H1 (cell line): Measurements from ENCODE around the gene GNAT1. TPM values are rescaled to one million over a fixed set of nuclear protein-coding genes. Genes with fewer than 3 reads are reported as not detected.

Experiments used
- CBX8 ChIP-seq: fragments of 300-800, 300-1000 bp; sonication (generic); IDR thresholded peaks from 2 replicates; pipeline ENCODE4 v1.7.1; 2016; ENCODE audit warnings: low read depth, low read length, borderline replicate concordance
- GABPA ChIP-seq: IDR thresholded peaks from 2 replicates; pipeline ENCODE4 v1.6.1; 2011; ENCODE audit warnings: mild to moderate bottlenecking, low read length, moderate library complexity, borderline replicate concordance; ENCODE audit not compliant: insufficient read depth
- GTF2F1 ChIP-seq: IDR thresholded peaks from 2 replicates; pipeline ENCODE4 v1.6.1; 2012; ENCODE audit warnings: low read depth, low read length, improper control_type of control experiment, borderline replicate concordance
- KDM5A ChIP-seq: fragments of 200-600 bp; IDR thresholded peaks from 2 replicates; pipeline ENCODE4 v1.7.1; 2012; ENCODE audit warnings: mild to moderate bottlenecking, low read length, inconsistent platforms, mixed read lengths
- POU5F1 ChIP-seq: IDR thresholded peaks from 2 replicates; pipeline ENCODE4 v1.6.1; 2011; ENCODE audit warnings: low read depth, mild to moderate bottlenecking, low read length, moderate library complexity
- RXRA ChIP-seq: IDR thresholded peaks from 2 replicates; pipeline ENCODE4 v1.6.1; 2011; ENCODE audit warnings: low read depth, mild to moderate bottlenecking, low read length, moderate library complexity; ENCODE audit not compliant: insufficient read depth
- SAP30 ChIP-seq: fragments of 300-600 bp; sonication (generic); IDR thresholded peaks from 2 replicates; pipeline ENCODE4 v1.7.1; 2012; ENCODE audit warnings: low read length, moderate library complexity, mild to moderate bottlenecking, inconsistent platforms; ENCODE audit not compliant: insufficient read depth, insufficient replicate concordance
- YY1 ChIP-seq: IDR thresholded peaks from 2 replicates; pipeline ENCODE4 v1.6.1; 2011; ENCODE audit warnings: low read depth, mild to moderate bottlenecking, low read length
- polyA plus RNA-seq, 7 experiments: library from polyadenylated mRNA; depleted of rRNA in 3 of 7; stranded (reverse) in 5 of 7; unstranded in 2 of 7; fragments of >200 nt in 5 of 7; fragments of 200-250 nt in 2 of 7; gene quantifications; 1 replicate in 5 of 7; 2 replicates in 1 of 7; 4 replicates in 1 of 7; pipeline versions ENCODE4 v1.2.1 to v1.2.3, GENCODE V29; 2011 to 2013; ENCODE audit warnings: missing spikeins in 2 of 7, mixed read lengths in 2 of 7
- total RNA-seq: library from RNA; stranded (reverse); fragmentation: NEBNext Ultra II Directional; extraction: Animal tissue kit (Norgen Biotek cat#: 25700); gene quantifications from 2 replicates; pipeline ENCODE4 v1.2.1, GENCODE V29; 2021
- TF ChIP-seq, protein P1 (sequence below): fragments of 300-600 bp; sonication (generic); IDR thresholded peaks from 2 replicates; pipeline ENCODE4 v1.7.1; 2012; ENCODE audit warnings: low read length, moderate library complexity, mild to moderate bottlenecking, inconsistent platforms; ENCODE audit not compliant: insufficient replicate concordance
- TF ChIP-seq, protein P2 (sequence below): IDR thresholded peaks from 2 replicates; pipeline ENCODE4 v1.6.1; 2011; ENCODE audit warnings: low read length, improper control_type of control experiment

Gene GNAT1
- total and polyA plus RNA-seq, 2 of the 8 experiments (the other 6 are each of a cell fraction or from before 2014, with no cell fraction given): 0.08 TPM; not detected in 1

DNA sequence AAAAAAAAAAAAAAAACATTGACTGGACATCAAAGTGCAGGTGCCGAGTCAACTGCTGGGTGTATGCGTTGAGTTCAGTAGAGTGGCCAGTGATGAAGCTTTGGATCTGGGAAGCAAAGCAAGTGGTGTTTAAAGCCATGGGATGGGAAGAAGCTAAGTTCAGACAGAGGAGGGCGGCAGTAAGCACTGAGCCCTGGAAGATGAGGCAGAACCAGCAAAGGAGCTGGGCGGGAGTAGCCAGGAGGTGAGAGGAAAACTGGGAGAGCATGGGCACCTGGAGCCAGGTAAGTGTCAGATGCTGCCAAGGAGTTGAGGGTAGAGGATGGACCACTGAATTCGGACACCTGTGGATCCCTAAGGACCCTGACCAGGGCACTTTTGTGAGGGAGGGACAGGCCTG is 33.2 kb downstream of the GNAT1 start (continued):
- TF ChIP-seq RXRA (no peak), SAP30 (no peak), GTF2F1 (no peak), POU5F1 (no peak), YY1 (no peak), KDM5A (no peak), CBX8 (no peak), GABPA (no peak)
- TF ChIP-seq, protein P1, sequence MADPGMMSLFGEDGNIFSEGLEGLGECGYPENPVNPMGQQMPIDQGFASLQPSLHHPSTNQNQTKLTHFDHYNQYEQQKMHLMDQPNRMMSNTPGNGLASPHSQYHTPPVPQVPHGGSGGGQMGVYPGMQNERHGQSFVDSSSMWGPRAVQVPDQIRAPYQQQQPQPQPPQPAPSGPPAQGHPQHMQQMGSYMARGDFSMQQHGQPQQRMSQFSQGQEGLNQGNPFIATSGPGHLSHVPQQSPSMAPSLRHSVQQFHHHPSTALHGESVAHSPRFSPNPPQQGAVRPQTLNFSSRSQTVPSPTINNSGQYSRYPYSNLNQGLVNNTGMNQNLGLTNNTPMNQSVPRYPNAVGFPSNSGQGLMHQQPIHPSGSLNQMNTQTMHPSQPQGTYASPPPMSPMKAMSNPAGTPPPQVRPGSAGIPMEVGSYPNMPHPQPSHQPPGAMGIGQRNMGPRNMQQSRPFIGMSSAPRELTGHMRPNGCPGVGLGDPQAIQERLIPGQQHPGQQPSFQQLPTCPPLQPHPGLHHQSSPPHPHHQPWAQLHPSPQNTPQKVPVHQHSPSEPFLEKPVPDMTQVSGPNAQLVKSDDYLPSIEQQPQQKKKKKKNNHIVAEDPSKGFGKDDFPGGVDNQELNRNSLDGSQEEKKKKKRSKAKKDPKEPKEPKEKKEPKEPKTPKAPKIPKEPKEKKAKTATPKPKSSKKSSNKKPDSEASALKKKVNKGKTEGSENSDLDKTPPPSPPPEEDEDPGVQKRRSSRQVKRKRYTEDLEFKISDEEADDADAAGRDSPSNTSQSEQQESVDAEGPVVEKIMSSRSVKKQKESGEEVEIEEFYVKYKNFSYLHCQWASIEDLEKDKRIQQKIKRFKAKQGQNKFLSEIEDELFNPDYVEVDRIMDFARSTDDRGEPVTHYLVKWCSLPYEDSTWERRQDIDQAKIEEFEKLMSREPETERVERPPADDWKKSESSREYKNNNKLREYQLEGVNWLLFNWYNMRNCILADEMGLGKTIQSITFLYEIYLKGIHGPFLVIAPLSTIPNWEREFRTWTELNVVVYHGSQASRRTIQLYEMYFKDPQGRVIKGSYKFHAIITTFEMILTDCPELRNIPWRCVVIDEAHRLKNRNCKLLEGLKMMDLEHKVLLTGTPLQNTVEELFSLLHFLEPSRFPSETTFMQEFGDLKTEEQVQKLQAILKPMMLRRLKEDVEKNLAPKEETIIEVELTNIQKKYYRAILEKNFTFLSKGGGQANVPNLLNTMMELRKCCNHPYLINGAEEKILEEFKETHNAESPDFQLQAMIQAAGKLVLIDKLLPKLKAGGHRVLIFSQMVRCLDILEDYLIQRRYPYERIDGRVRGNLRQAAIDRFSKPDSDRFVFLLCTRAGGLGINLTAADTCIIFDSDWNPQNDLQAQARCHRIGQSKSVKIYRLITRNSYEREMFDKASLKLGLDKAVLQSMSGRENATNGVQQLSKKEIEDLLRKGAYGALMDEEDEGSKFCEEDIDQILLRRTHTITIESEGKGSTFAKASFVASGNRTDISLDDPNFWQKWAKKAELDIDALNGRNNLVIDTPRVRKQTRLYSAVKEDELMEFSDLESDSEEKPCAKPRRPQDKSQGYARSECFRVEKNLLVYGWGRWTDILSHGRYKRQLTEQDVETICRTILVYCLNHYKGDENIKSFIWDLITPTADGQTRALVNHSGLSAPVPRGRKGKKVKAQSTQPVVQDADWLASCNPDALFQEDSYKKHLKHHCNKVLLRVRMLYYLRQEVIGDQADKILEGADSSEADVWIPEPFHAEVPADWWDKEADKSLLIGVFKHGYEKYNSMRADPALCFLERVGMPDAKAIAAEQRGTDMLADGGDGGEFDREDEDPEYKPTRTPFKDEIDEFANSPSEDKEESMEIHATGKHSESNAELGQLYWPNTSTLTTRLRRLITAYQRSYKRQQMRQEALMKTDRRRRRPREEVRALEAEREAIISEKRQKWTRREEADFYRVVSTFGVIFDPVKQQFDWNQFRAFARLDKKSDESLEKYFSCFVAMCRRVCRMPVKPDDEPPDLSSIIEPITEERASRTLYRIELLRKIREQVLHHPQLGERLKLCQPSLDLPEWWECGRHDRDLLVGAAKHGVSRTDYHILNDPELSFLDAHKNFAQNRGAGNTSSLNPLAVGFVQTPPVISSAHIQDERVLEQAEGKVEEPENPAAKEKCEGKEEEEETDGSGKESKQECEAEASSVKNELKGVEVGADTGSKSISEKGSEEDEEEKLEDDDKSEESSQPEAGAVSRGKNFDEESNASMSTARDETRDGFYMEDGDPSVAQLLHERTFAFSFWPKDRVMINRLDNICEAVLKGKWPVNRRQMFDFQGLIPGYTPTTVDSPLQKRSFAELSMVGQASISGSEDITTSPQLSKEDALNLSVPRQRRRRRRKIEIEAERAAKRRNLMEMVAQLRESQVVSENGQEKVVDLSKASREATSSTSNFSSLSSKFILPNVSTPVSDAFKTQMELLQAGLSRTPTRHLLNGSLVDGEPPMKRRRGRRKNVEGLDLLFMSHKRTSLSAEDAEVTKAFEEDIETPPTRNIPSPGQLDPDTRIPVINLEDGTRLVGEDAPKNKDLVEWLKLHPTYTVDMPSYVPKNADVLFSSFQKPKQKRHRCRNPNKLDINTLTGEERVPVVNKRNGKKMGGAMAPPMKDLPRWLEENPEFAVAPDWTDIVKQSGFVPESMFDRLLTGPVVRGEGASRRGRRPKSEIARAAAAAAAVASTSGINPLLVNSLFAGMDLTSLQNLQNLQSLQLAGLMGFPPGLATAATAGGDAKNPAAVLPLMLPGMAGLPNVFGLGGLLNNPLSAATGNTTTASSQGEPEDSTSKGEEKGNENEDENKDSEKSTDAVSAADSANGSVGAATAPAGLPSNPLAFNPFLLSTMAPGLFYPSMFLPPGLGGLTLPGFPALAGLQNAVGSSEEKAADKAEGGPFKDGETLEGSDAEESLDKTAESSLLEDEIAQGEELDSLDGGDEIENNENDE: no peak
- TF ChIP-seq, protein P2, sequence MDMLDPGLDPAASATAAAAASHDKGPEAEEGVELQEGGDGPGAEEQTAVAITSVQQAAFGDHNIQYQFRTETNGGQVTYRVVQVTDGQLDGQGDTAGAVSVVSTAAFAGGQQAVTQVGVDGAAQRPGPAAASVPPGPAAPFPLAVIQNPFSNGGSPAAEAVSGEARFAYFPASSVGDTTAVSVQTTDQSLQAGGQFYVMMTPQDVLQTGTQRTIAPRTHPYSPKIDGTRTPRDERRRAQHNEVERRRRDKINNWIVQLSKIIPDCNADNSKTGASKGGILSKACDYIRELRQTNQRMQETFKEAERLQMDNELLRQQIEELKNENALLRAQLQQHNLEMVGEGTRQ: no peak
